ENCODE results near the gene MIF.

DNA sequence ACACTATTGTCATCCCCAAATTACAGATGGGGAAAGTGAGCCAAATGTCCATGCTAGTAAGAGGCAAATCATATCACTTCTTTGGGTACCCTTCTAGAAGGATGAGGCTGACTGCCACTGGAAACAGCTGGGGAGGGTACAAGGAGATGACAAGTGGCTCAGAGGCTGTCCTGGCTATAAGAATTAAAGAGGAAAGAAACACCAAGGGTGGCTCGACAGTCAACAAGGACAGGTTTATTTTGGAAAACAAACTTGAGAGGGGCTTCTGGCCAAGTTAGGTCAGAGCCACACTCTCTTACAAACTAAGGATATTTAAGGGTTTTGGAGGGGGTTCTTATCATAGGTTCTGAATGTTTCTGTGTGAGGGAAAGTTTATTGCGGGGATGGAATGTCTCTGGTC is 2.1 kb upstream of the MIF start:
- no peak for TF ChIP-seq POLR2A (IDR thresholded peaks at IDR 0.05; ENCODE audit: extremely low read depth, insufficient read length)
- TF ChIP-seq, protein P1, sequence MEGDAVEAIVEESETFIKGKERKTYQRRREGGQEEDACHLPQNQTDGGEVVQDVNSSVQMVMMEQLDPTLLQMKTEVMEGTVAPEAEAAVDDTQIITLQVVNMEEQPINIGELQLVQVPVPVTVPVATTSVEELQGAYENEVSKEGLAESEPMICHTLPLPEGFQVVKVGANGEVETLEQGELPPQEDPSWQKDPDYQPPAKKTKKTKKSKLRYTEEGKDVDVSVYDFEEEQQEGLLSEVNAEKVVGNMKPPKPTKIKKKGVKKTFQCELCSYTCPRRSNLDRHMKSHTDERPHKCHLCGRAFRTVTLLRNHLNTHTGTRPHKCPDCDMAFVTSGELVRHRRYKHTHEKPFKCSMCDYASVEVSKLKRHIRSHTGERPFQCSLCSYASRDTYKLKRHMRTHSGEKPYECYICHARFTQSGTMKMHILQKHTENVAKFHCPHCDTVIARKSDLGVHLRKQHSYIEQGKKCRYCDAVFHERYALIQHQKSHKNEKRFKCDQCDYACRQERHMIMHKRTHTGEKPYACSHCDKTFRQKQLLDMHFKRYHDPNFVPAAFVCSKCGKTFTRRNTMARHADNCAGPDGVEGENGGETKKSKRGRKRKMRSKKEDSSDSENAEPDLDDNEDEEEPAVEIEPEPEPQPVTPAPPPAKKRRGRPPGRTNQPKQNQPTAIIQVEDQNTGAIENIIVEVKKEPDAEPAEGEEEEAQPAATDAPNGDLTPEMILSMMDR (IDR thresholded peaks at IDR 0.05; ENCODE audit: low read depth, low read length): no peak
- TF ChIP-seq, protein P2, sequence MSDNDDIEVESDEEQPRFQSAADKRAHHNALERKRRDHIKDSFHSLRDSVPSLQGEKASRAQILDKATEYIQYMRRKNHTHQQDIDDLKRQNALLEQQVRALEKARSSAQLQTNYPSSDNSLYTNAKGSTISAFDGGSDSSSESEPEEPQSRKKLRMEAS (IDR thresholded peaks at IDR 0.05; ENCODE audit: low read depth, low read length): no peak
